ENCODE data around the gene DCUN1D2.

DNA sequence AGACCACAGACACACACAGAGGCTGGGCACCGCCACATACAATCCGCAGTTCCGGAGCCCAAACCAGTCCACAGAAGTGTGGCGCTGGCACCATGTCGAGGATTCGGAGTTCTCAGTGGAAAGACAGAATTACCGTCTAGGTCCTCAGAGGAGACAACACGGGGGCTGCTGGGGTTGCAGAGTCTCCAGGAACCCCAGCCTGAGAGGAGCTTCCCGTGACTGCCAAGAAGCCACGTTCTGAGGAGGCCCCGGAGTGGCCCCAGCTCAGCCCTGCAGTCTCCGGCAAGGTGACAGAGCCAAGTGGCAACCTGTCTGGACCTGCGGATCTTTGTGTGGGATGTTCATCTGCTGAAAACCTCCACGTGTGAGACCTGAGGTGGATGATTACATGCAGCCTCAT lies 29.9 kb downstream of the DCUN1D2 start:
- TF ChIP-seq, protein P1, sequence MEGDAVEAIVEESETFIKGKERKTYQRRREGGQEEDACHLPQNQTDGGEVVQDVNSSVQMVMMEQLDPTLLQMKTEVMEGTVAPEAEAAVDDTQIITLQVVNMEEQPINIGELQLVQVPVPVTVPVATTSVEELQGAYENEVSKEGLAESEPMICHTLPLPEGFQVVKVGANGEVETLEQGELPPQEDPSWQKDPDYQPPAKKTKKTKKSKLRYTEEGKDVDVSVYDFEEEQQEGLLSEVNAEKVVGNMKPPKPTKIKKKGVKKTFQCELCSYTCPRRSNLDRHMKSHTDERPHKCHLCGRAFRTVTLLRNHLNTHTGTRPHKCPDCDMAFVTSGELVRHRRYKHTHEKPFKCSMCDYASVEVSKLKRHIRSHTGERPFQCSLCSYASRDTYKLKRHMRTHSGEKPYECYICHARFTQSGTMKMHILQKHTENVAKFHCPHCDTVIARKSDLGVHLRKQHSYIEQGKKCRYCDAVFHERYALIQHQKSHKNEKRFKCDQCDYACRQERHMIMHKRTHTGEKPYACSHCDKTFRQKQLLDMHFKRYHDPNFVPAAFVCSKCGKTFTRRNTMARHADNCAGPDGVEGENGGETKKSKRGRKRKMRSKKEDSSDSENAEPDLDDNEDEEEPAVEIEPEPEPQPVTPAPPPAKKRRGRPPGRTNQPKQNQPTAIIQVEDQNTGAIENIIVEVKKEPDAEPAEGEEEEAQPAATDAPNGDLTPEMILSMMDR (IDR thresholded peaks at IDR 0.05 in 4 of 5, conservative IDR thresholded peaks at IDR 0.05 in 1 of 5): no peak
- TF ChIP-seq POLR2A (IDR thresholded peaks at IDR 0.05): no peak
